GM18499 (cell line): Measurements from ENCODE around the gene NAGS.
"Not testable (repeated sequence)": the region's sequence is repeated elsewhere in the genome, so short reads cannot be mapped to it uniquely, and the experiment has no call there.

Experiments used
- ATAC-seq: cut with Tn5 transposase; IDR thresholded peaks from one replicate; pipeline ENCODE4 v1.9.1; 2021; ENCODE audit warnings: moderate number of reproducible peaks; ENCODE audit not compliant: insufficient read depth, unreplicated experiment

Gene NAGS

GRCh38 chr17:44004077-44004760 lies at the start of gene NAGS:
Gene NAGS, plus strand, starts transcription at chr17:44004622. Its CDS starts 42 bp downstream, at chr17:44004664.
- no peak for ATAC-seq

- no peak for ATAC-seq
These were observed 48.2 kb upstream of the NAGS start for GRCh38 chr17:43956222-43956621.

- no peak for ATAC-seq
These were observed 45.6 kb upstream of the NAGS start for GRCh38 chr17:43958748-43959352.

- ATAC-seq: not testable (repeated sequence)
These were observed 43.1 kb upstream of the NAGS start for GRCh38 chr17:43961292-43961691.

DNA sequence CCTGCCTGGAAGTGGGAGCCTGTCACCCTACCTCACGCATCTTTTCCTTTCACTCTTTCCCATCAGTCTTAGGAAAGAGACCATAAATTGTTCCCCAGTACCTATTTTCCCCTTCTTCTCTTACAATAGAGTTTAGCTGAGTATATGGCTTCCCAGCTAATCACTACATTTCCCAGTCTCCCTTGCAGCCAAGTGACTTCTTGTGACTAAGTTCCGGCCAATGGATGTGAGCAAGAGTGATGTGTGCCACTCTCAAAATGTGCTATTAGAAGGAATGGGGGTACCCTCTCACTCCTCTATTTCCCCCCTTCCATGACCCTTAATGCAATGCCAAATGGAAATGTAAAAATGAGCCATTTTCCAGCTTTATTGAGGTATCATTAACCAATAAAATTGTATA lies 42.5 kb upstream of the NAGS start:
- ATAC-seq: no peak

GRCh38 chr17:43962479-43962878 lies 41.9 kb upstream of the NAGS start:
- no peak for ATAC-seq

DNA sequence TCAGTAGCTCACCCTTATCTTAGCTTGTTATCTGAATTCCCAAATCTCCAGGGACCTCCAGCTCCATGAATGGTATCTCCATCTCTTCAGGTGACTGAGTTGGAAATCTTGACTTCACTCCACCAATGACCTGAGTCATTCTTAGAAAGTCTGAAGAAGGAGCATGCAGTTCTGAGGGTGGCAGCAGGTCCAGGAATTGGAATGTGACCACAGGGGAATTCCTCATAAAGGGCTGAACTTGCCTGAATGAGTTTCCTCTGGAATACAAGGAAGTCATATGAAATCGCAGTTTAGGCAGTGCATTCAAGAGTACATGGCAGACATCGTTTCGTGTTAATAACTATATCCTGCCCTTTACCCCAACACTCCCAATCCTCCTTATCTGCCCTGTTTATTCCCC lies 38.1 kb upstream of the NAGS start:
- ATAC-seq: no peak

DNA sequence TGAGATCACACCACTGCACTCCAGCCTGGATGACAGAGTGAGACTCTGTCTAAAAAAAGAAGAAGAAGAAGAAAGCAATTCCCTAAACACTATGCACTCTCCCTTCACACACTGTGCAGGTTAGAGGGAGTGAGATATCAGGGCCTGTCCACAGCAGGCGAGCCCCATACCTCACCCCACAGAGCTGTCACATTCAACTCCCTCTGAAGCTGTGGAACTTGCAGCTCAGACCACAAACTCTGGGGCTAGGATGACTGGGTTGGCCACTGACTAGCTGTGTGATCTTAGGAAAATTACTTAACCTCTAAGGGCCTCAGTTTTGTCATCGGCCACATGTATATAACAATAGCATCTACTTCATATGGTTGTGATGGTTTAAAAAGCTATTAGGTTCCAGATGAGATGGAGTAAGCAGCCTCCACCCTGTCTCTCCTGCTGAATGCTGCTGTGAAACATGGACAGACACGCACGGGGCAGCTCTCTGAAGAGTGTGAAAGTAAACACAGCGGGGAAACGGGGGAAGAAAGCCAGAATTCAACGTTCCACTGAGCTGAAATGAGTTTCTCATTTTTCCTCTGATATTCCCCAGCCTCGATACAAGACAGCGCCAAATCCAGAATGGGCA lies 37.1 kb upstream of the NAGS start:
- no peak for ATAC-seq

- no peak for ATAC-seq
These were observed 34.1 kb upstream of the NAGS start for GRCh38 chr17:43970366-43970765.

GRCh38 chr17:43971436-43971835 lies 33.0 kb upstream of the NAGS start:
- not testable (repeated sequence) for ATAC-seq

GRCh38 chr17:43972444-43973212 lies 31.8 kb upstream of the NAGS start:
- ATAC-seq: not testable (repeated sequence)

DNA sequence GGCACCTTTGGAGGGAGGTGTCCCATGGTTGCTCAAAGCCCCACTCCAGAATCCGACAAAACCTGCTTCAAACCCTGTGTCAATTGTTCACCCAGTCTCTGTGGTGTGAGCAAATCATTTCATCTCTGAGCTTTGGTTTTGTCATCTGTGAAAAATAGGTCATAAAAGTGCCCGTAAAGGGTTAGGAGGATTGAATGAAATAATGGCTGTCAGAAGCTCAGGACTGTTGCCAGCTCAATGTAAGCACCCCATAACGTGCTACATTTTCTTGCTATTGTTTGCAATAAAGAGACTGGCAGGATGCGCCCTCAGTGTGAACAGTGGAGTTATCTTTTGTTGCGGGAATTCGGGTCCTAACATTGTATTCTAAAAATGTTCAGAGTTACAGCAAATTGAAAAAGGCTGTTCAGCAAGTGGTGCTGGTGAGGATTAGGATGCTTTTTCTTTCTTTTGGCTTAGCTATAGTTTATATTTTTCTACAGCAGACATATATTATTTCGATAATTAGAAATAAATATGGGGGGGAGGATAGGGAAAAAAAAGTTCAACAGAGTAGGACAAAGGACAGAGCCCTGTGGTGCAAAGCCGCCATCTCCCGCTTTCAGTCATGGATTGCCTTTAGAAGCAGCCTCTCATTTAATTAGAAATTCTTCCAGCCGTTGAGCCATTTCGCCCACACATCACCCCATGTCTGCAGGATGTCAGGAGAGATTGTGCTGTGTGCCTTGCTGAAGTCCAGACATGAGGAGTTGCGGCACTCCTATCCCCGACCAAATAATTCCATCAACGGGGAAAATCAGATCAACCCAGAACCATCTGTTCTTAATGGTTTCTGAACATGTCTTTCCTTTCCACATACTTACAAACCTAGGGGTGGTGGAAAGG lies 29.8 kb upstream of the NAGS start:
- ATAC-seq: no peak

DNA sequence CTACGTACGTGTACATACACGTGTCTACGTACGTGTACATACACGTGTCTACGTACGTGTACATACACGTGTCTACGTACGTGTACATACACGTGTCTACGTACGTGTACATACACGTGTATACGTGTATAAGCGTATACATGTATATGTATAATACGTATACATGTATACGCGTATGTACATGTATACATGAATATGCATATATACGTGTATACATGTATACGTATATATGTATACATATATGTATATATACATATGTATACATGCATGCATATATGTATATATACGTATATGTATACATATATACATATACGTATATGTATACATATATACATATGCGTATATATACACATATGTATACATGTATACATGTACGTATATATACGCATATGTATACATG lies 28.5 kb upstream of the NAGS start:
- no peak for ATAC-seq

- ATAC-seq: no peak
These were observed 27.2 kb upstream of the NAGS start for GRCh38 chr17:43976963-43977837.

- ATAC-seq: no peak
These were observed 26.3 kb upstream of the NAGS start for GRCh38 chr17:43978078-43978477.

- ATAC-seq: no peak
These were observed 25.4 kb upstream of the NAGS start for GRCh38 chr17:43979011-43979410.

DNA sequence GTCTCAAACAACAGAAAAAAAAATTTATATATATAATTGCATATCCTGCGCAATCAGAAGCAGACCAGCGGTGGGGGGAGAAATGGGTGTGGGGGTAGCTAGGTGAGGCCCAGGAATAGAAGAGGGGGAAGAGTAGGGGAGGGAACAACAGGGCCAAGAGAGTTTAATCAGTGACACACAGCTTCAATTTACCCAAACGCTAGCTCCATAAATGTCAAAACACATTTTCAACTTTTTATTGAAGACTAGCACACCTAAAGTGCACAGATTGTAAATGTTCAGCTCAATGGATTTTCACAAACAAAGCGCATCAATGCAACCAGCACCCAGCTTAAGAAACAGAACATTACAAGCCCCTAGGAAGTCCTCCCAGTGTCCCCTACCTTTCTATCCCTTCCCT lies 24.8 kb upstream of the NAGS start:
- ATAC-seq: no peak

GRCh38 chr17:43982171-43982570 lies 22.3 kb upstream of the NAGS start:
- ATAC-seq: no peak

- ATAC-seq: no peak
These were observed 21.3 kb upstream of the NAGS start for GRCh38 chr17:43983196-43983514.
